Measurements from ENCODE around the gene FAM120B. TPM values are rescaled to one million over a fixed set of nuclear protein-coding genes. Genes with fewer than 3 reads are reported as not detected.

Gene FAM120B
- total RNA-seq, 1 donor from 2014 or later: 33.7 TPM

- peaks cover 10% of the 10 kb centered on the region for H3K4me1 Mint-ChIP-seq
- H3K4me3 Mint-ChIP-seq: no peak overlapping the region
- no peak for DNase-seq (ENCODE audit: low read depth, low spot score)
- H3K36me3 Mint-ChIP-seq (ENCODE audit: low read depth): no peaks in the 10 kb centered on the region
- no peaks in the 10 kb centered on the region for H3K9me3 Mint-ChIP-seq
- no peak for TF ChIP-seq CTCF (conservative IDR thresholded peaks at IDR 0.05)
- no peaks in the 10 kb centered on the region for H3K27me3 Mint-ChIP-seq (ENCODE audit: low read depth)
- no peak overlapping the region for H3K27ac Mint-ChIP-seq (ENCODE audit: unreplicated experiment)
Measured at GRCh38 chr6:170420283-170420682, 113.7 kb downstream of the FAM120B start.

DNA sequence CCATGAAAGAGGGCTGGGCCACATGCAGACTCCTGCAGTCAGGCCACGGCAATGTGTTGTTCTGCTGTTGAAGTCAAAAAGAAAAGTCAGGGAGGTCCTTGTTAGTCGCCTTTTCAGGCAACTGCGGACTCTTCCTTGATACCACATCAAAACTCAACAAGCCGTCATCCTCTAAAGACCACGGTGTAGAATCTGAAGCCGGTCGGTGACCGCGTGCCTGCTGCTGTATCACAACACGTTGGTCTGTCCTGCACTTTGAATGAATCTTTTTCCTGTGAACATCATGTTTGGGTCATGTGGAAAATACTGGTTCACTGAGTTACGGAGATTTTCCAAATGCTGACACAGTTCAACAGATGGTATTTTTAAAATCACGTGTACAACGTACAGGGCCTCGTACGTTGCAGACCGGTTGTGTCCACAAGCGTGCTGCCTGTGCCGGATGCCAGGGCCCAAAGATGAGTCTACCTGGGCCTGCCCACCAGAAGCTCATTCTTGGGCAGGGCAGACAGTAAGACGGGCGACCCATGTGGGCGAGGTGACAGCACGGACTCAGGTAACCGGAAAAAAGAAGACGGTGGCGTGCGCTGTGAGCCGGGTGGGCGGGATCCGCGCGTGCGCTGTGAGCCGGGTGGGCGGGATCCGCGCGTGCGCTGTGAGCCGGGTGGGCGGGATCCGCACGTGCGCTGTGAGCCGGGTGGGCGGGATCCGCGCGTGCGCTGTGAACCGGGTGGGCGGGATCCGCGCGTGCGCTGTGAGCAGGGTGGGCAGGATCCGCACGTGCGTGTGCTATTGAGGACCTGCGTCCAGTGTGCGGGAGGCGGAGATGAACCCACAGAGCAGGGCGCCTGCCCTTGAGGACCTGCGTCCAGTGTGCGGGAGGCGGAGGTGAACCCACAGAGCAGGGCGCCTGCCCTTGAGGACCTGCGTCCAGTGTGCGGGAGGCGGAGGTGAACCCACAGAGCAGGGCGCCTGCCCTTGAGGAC lies 114.5 kb downstream of the FAM120B start:
- no peak for TF ChIP-seq CTCF (conservative IDR thresholded peaks at IDR 0.05)
- Mint-ChIP-seq H3K27ac (ENCODE audit: unreplicated experiment) (no peak overlapping the region), H3K27me3 (ENCODE audit: low read depth) (no peaks in the 10 kb centered on the region), H3K4me3 (no peak overlapping the region), H3K4me1 (peaks cover 17% of the 10 kb centered on the region), H3K9me3 (no peaks in the 10 kb centered on the region), H3K36me3 (ENCODE audit: low read depth) (no peaks in the 10 kb centered on the region)
- no peak for DNase-seq (ENCODE audit: low read depth, low spot score)

DNA sequence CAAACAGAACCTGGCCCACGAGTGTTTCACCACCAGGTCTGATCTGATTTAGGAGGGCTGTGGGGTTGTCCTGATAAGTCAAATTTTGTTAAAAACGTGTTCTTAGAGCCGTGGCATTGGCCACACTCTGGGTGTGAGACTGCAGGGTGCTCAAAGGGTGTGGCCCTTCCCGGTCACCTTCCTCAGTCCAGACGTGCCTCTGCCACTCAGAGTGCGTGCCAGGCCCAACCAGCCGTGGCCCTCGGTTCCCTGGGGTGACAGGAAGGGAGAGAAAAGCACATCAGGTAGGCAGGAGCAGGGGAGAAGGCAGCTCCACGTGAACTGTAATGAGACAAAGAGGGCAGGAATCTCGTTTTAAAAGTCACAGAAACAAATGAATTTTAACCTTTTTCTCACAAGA lies 115.4 kb downstream of the FAM120B start:
- H3K27me3 Mint-ChIP-seq (ENCODE audit: low read depth): no peaks in the 10 kb centered on the region
- H3K27ac Mint-ChIP-seq (ENCODE audit: unreplicated experiment): no peak overlapping the region
- peaks cover 23% of the 10 kb centered on the region for H3K4me1 Mint-ChIP-seq
- no peak for TF ChIP-seq CTCF (conservative IDR thresholded peaks at IDR 0.05)
- no peak overlapping the region for H3K4me3 Mint-ChIP-seq
- H3K9me3 Mint-ChIP-seq: no peaks in the 10 kb centered on the region
- DNase-seq (ENCODE audit: low read depth, low spot score): no peak
- no peaks in the 10 kb centered on the region for H3K36me3 Mint-ChIP-seq (ENCODE audit: low read depth)

GRCh38 chr6:170423030-170423429 lies 116.5 kb downstream of the FAM120B start:
- no peak overlapping the region for H3K4me3 Mint-ChIP-seq

More at GRCh38 chr6:170423030-170423429, 116.5 kb downstream of the FAM120B start:
- Mint-ChIP-seq H3K9me3 (no peaks in the 10 kb centered on the region), H3K27ac (ENCODE audit: unreplicated experiment) (no peak overlapping the region), H3K4me1 (peaks cover 23% of the 10 kb centered on the region), H3K27me3 (ENCODE audit: low read depth) (no peaks in the 10 kb centered on the region), H3K36me3 (ENCODE audit: low read depth) (no peaks in the 10 kb centered on the region)
- no peak for TF ChIP-seq CTCF (conservative IDR thresholded peaks at IDR 0.05)
- DNase-seq (ENCODE audit: low read depth, low spot score): no peak

Measured in neural crest cell (in vitro differentiated cells).